ENCODE data around the gene EPB41L5.

GRCh38 chr2:120013597-120014223 is 833 bp downstream of the EPB41L5 start:
- TF ChIP-seq CTCF (IDR thresholded peaks at IDR 0.05) = no peak
- no peak for TF ChIP-seq POLR2A (IDR thresholded peaks at IDR 0.05)
